WTC11 (cell line): ENCODE measurements around the gene SH2D3C. TPM values are rescaled to one million over a fixed set of nuclear protein-coding genes. Genes with fewer than 3 reads are reported as not detected.

Source experiments
- ATAC-seq: fragments of 200-7000 bp; cut with Tn5 transposase; 2 replicates; pipeline ENCODE4 v1.10.0; 2021; ENCODE audit warnings: mild to moderate bottlenecking, moderate library complexity
- CTCF ChIA-PET: fragments of 300-600 bp; sonication (Branson Sonifier 250); formaldehyde crosslinking; loops from one replicate; lab custom pipeline; 2021; ENCODE audit warnings: antibody characterized with exemption; lab: Charles Lee
- POLR2A ChIA-PET: fragments of 350-600 bp; sonication (Branson Sonifier 250); formaldehyde crosslinking; loops from one replicate; lab custom pipeline; 2021; ENCODE audit warnings: antibody characterized with exemption; lab: Charles Lee
- DNase-seq: peaks from one replicate; pipeline ENCODE4 v3.0.0; 2021; ENCODE audit warnings: low spot score
- H3K27ac Mint-ChIP-seq: 2 replicates; pipeline ENCODE4 v1.8.0; 2021; ENCODE audit warnings: mixed read lengths
- H3K27me3 Mint-ChIP-seq: 2 replicates; pipeline ENCODE4 v1.8.0; 2021; ENCODE audit warnings: low read depth, mild to moderate bottlenecking, moderate library complexity, mixed read lengths
- H3K36me3 Mint-ChIP-seq: 2 replicates; pipeline ENCODE4 v1.8.0; 2021; ENCODE audit warnings: mixed read lengths
- H3K4me1 Mint-ChIP-seq: 2 replicates; pipeline ENCODE4 v1.8.0; 2022; ENCODE audit warnings: mixed read lengths
- H3K4me3 Mint-ChIP-seq: 2 replicates; pipeline ENCODE4 v1.8.0; 2021; ENCODE audit warnings: mild to moderate bottlenecking, moderate library complexity, mixed read lengths
- H3K9me3 Mint-ChIP-seq: 2 replicates; pipeline ENCODE4 v1.8.0; 2021; ENCODE audit warnings: mixed read lengths
- CBFB ChIP-seq: sonication (generic); formaldehyde crosslinking; IDR thresholded peaks from 2 replicates; pipeline ENCODE4 v1.8.1; 2022; ENCODE audit warnings: mild to moderate bottlenecking, low read depth, missing genetic modification reagents
- FOXP1 ChIP-seq: sonication (generic); formaldehyde crosslinking; IDR thresholded peaks from 2 replicates; pipeline ENCODE4 v1.8.0; 2022; ENCODE audit warnings: missing genetic modification reagents, mild to moderate bottlenecking, moderate library complexity, borderline replicate concordance
- GRHL2 ChIP-seq: fragments of 250-450 bp; sonication (Bioruptor Pico); IDR thresholded peaks from 2 replicates; pipeline ENCODE4 v1.8.0; 2022; ENCODE audit warnings: mild to moderate bottlenecking, moderate library complexity; ENCODE audit not compliant: insufficient replicate concordance, severe bottlenecking
- NR3C1 ChIP-seq: sonication (generic); formaldehyde crosslinking; conservative IDR thresholded peaks from 2 replicates; pipeline ENCODE4 v1.8.1; 2023; ENCODE audit warnings: low read depth, mild to moderate bottlenecking, missing genetic modification reagents
- SP1 ChIP-seq: sonication (generic); formaldehyde crosslinking; conservative IDR thresholded peaks from 2 replicates; pipeline ENCODE4 v1.8.1; 2022; ENCODE audit warnings: missing genetic modification reagents
- total RNA-seq: library from RNA; stranded (reverse); gene quantifications from 3 replicates; pipeline ENCODE4 v1.2.3, GENCODE V29; 2021
- TF ChIP-seq, protein P1 (sequence below): fragments of 250-450 bp; sonication (Bioruptor Pico); conservative IDR thresholded peaks from 2 replicates; pipeline ENCODE4 v1.9.0; 2021; ENCODE audit warnings: mild to moderate bottlenecking
- TF ChIP-seq, protein P2 (sequence below): sonication (generic); formaldehyde crosslinking; IDR thresholded peaks from 2 replicates; pipeline ENCODE4 v1.8.0; 2022; ENCODE audit warnings: mild to moderate bottlenecking, missing genetic modification reagents
- TF ChIP-seq, protein P3 (sequence below): fragments of 250-450 bp; sonication (Bioruptor Pico); IDR thresholded peaks from 2 replicates; pipeline ENCODE4 v1.8.0; 2021; ENCODE audit warnings: mild to moderate bottlenecking
- TF ChIP-seq, protein P4 (sequence below): sonication (generic); formaldehyde crosslinking; IDR thresholded peaks from 2 replicates; pipeline ENCODE4 v1.8.1; 2022; ENCODE audit warnings: mild to moderate bottlenecking, missing genetic modification reagents, moderate library complexity, borderline replicate concordance
- TF ChIP-seq, protein P5 (sequence below): fragments of 250-450 bp; sonication (Bioruptor Pico); IDR thresholded peaks from 2 replicates; pipeline ENCODE4 v1.9.0; 2021; ENCODE audit warnings: mild to moderate bottlenecking
- TF ChIP-seq, protein P6 (sequence below): fragments of 250-450 bp; sonication (Bioruptor Pico); IDR thresholded peaks from 2 replicates; pipeline ENCODE4 v2.1.2; 2022; ENCODE audit warnings: mild to moderate bottlenecking, moderate library complexity
- TF ChIP-seq, protein P7 (sequence below): sonication (generic); formaldehyde crosslinking; IDR thresholded peaks from 2 replicates; pipeline ENCODE4 v1.8.1; 2023; ENCODE audit warnings: mild to moderate bottlenecking, missing genetic modification reagents, moderate library complexity
- TF ChIP-seq, protein P8 (sequence below): sonication (generic); formaldehyde crosslinking; conservative IDR thresholded peaks from 2 replicates; pipeline ENCODE4 v1.8.1; 2022; ENCODE audit warnings: mild to moderate bottlenecking, missing genetic modification reagents
- TF ChIP-seq, protein P9 (sequence below): sonication (generic); formaldehyde crosslinking; IDR thresholded peaks from 2 replicates; pipeline ENCODE4 v1.8.1; 2022; ENCODE audit warnings: low read depth, missing genetic modification reagents, borderline replicate concordance
- TF ChIP-seq, protein P10 (sequence below): fragments of 250-450 bp; sonication (Bioruptor Pico); IDR thresholded peaks from 2 replicates; pipeline ENCODE4 v1.9.0; 2021; ENCODE audit warnings: mild to moderate bottlenecking
- TF ChIP-seq, protein P11 (sequence below): sonication (generic); formaldehyde crosslinking; IDR thresholded peaks from 2 replicates; pipeline ENCODE4 v1.8.0; 2023; ENCODE audit warnings: missing genetic modification reagents

The SH2D3C gene
- total RNA-seq, 1 experiment from 2014 or later: 5.4 TPM

DNA sequence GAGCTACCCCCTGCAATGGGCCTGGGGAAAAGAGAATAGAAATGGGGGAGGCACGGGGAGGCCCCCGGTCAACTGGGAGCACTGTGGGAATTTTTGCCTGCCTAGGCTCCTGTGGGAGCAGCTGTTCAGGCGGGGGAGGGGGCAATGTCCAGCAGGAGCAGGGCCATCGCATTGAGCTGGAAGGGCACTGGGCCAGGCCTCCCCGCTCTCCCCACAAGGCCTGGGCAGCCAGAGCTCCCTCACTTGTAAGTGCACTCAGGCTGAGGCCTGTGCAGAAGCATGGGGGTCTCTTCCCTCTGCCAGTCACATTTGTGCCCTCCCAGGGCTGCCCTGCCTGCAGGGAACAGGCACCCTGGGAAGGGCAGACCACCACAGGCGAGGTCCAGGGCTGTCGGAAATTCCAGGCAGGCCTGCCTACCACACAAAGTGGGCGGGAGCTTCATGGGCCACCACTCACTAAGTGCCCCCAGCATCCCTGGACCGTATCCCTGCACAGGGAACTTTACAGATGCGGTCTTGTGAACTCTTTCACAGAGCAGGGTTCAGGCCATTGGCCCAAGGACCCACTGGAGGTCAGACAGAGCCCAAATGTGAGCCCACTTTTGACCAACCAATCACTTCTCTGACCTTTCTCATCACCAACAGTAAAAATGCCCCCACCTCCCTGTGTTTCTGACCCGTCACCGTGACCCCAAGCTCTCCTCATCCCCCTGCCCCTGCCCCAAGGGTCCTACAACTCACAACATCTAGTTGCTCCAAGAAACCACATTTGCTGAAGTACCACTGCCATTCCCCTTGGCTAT, 72.7 kb downstream of the SH2D3C start (continued):
- TF ChIP-seq, protein P1, sequence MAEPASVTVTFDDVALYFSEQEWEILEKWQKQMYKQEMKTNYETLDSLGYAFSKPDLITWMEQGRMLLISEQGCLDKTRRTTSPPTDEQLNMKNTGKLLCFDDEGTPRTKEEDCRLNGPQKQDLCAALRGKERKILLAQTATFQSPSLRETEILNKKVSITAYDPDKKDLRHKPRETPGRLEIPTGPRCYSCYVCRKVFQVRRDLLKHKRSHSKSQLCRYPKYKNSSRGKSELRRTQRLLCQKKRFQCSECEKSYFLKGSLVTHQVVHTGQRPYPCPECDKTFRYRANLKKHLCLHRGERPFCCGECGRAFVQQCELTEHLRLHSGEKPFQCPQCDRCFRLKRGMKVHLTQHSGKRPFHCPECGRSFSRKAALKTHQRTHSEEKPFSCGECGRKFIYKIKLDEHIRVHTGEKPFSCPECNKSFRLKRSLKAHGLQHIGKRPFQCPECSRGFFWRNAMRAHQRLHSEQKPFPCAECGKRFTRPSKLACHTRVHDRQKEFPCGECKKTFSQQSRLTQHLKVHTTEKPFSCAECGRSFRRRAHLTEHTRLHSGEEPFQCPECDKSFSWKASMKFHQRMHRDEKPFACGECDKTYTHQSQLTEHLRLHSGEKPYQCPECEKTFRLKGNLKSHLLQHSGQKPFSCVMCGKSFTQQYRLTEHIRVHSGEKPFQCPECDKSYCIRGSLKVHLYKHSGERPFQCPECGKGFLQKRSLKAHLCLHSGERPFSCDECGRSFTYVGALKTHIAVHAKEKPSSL (CRISPR knock-in tag): no peak
- TF ChIP-seq, protein P2, sequence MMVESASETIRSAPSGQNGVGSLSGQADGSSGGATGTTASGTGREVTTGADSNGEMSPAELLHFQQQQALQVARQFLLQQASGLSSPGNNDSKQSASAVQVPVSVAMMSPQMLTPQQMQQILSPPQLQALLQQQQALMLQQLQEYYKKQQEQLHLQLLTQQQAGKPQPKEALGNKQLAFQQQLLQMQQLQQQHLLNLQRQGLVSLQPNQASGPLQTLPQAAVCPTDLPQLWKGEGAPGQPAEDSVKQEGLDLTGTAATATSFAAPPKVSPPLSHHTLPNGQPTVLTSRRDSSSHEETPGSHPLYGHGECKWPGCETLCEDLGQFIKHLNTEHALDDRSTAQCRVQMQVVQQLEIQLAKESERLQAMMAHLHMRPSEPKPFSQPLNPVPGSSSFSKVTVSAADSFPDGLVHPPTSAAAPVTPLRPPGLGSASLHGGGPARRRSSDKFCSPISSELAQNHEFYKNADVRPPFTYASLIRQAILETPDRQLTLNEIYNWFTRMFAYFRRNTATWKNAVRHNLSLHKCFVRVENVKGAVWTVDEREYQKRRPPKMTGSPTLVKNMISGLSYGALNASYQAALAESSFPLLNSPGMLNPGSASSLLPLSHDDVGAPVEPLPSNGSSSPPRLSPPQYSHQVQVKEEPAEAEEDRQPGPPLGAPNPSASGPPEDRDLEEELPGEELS (CRISPR knock-in tag): no peak
- TF ChIP-seq, protein P3, sequence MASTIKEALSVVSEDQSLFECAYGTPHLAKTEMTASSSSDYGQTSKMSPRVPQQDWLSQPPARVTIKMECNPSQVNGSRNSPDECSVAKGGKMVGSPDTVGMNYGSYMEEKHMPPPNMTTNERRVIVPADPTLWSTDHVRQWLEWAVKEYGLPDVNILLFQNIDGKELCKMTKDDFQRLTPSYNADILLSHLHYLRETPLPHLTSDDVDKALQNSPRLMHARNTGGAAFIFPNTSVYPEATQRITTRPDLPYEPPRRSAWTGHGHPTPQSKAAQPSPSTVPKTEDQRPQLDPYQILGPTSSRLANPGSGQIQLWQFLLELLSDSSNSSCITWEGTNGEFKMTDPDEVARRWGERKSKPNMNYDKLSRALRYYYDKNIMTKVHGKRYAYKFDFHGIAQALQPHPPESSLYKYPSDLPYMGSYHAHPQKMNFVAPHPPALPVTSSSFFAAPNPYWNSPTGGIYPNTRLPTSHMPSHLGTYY (CRISPR knock-in tag): no peak
- TF ChIP-seq, protein P4, sequence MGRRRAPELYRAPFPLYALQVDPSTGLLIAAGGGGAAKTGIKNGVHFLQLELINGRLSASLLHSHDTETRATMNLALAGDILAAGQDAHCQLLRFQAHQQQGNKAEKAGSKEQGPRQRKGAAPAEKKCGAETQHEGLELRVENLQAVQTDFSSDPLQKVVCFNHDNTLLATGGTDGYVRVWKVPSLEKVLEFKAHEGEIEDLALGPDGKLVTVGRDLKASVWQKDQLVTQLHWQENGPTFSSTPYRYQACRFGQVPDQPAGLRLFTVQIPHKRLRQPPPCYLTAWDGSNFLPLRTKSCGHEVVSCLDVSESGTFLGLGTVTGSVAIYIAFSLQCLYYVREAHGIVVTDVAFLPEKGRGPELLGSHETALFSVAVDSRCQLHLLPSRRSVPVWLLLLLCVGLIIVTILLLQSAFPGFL (CRISPR knock-in tag): no peak

DNA sequence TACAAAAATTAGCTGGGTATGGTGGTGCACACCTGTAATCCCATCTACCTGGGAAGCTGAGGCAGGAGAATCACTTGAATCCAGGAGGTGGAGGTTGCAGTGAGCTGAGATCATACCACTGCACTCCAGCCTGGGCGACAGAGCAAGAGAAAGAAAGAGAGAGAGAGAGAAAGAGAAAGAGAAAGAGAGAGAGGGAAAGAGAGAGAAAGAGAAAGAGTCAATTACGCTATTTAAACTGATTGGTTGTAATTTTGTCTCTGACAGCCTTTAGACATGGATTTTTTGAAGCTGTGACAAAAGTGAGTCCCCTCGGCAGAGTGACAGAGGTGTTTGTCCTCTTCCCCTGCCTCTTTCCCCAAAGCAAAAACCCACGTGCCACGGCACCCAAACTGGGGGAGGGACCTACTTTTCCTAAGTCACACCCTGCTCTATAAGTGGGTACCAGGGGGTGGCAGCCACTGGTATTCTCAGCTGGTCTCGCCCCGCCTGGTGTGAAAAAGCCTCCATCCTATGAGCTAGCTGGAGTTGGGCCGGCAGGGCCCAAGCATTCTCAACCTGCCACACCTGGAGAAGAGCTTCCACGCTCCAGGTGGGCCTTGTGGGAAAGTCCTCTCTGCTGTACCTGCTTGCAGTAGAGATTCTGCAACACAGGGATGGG, 75.0 kb downstream of the SH2D3C start:
- Mint-ChIP-seq H3K9me3 (peaks cover under 1% of the 10 kb centered on the region), H3K27me3 (peaks cover 4% of the 10 kb centered on the region; the same call in 1 of the 2 replicates), H3K4me3 (no peak overlapping the region), H3K4me1 (peaks cover 13% of the 10 kb centered on the region), H3K36me3 (no peaks in the 10 kb centered on the region), H3K27ac (no peak overlapping the region)
- POLR2A ChIA-PET: interaction anchor here (1.0 kb wide), 1 partner anchor 124 kb away, joined by 3 read pairs; no protein-coding TSS in a partner anchor
- DNase-seq (no peak), ATAC-seq (no peak)
- CTCF ChIA-PET: interaction anchor here (0.6 to 5.8 kb wide), 8 partner anchors 11 to 218 kb away, joined by 3 to 56 read pairs (median 4); partner anchors contain the start of gene TOR2A
- no peak for TF ChIP-seq CBFB (CRISPR knock-in tag)
- TF ChIP-seq, protein P5, sequence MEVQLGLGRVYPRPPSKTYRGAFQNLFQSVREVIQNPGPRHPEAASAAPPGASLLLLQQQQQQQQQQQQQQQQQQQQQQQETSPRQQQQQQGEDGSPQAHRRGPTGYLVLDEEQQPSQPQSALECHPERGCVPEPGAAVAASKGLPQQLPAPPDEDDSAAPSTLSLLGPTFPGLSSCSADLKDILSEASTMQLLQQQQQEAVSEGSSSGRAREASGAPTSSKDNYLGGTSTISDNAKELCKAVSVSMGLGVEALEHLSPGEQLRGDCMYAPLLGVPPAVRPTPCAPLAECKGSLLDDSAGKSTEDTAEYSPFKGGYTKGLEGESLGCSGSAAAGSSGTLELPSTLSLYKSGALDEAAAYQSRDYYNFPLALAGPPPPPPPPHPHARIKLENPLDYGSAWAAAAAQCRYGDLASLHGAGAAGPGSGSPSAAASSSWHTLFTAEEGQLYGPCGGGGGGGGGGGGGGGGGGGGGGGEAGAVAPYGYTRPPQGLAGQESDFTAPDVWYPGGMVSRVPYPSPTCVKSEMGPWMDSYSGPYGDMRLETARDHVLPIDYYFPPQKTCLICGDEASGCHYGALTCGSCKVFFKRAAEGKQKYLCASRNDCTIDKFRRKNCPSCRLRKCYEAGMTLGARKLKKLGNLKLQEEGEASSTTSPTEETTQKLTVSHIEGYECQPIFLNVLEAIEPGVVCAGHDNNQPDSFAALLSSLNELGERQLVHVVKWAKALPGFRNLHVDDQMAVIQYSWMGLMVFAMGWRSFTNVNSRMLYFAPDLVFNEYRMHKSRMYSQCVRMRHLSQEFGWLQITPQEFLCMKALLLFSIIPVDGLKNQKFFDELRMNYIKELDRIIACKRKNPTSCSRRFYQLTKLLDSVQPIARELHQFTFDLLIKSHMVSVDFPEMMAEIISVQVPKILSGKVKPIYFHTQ (CRISPR knock-in tag): no peak
- TF ChIP-seq, protein P6, sequence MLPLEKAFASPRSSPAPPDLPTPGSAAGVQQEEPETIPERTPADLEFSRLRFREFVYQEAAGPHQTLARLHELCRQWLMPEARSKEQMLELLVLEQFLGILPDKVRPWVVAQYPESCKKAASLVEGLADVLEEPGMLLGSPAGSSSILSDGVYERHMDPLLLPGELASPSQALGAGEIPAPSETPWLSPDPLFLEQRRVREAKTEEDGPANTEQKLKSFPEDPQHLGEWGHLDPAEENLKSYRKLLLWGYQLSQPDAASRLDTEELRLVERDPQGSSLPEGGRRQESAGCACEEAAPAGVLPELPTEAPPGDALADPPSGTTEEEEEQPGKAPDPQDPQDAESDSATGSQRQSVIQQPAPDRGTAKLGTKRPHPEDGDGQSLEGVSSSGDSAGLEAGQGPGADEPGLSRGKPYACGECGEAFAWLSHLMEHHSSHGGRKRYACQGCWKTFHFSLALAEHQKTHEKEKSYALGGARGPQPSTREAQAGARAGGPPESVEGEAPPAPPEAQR (CRISPR knock-in tag): no peak
- no peak for TF ChIP-seq GRHL2 (CRISPR knock-in tag)
- TF ChIP-seq, protein P7, sequence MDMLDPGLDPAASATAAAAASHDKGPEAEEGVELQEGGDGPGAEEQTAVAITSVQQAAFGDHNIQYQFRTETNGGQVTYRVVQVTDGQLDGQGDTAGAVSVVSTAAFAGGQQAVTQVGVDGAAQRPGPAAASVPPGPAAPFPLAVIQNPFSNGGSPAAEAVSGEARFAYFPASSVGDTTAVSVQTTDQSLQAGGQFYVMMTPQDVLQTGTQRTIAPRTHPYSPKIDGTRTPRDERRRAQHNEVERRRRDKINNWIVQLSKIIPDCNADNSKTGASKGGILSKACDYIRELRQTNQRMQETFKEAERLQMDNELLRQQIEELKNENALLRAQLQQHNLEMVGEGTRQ (CRISPR knock-in tag): no peak
- TF ChIP-seq, protein P8, sequence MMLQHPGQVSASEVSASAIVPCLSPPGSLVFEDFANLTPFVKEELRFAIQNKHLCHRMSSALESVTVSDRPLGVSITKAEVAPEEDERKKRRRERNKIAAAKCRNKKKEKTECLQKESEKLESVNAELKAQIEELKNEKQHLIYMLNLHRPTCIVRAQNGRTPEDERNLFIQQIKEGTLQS (CRISPR knock-in tag): no peak
- TF ChIP-seq, protein P9, sequence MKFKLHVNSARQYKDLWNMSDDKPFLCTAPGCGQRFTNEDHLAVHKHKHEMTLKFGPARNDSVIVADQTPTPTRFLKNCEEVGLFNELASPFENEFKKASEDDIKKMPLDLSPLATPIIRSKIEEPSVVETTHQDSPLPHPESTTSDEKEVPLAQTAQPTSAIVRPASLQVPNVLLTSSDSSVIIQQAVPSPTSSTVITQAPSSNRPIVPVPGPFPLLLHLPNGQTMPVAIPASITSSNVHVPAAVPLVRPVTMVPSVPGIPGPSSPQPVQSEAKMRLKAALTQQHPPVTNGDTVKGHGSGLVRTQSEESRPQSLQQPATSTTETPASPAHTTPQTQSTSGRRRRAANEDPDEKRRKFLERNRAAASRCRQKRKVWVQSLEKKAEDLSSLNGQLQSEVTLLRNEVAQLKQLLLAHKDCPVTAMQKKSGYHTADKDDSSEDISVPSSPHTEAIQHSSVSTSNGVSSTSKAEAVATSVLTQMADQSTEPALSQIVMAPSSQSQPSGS: no peak
- TF ChIP-seq, protein P10, sequence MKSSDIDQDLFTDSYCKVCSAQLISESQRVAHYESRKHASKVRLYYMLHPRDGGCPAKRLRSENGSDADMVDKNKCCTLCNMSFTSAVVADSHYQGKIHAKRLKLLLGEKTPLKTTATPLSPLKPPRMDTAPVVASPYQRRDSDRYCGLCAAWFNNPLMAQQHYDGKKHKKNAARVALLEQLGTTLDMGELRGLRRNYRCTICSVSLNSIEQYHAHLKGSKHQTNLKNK (CRISPR knock-in tag): no peak
- no peak for TF ChIP-seq NR3C1
- TF ChIP-seq FOXP1: no peak
- no peak for TF ChIP-seq SP1
- TF ChIP-seq, protein P11, sequence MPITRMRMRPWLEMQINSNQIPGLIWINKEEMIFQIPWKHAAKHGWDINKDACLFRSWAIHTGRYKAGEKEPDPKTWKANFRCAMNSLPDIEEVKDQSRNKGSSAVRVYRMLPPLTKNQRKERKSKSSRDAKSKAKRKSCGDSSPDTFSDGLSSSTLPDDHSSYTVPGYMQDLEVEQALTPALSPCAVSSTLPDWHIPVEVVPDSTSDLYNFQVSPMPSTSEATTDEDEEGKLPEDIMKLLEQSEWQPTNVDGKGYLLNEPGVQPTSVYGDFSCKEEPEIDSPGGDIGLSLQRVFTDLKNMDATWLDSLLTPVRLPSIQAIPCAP (CRISPR knock-in tag): no peak
